ENCODE data around the gene FRMD4A. TPM values are rescaled to one million over a fixed set of nuclear protein-coding genes. Genes with fewer than 3 reads are reported as not detected.

Gene FRMD4A
- polyA plus RNA-seq, 1 donor (not counting 4 experiments of a cell fraction or from before 2014, with no cell fraction given) = 12.9 TPM

GRCh38 chr10:13649844-13650520 lies 680.7 kb downstream of the FRMD4A start:
- Histone ChIP-seq H3K4me2 (ENCODE audit: control insufficient read depth, extremely low read depth, insufficient read depth, low read depth, low read length) (no peak overlapping the region), H4K20me1 (ENCODE audit: control insufficient read depth, extremely low read depth, insufficient read depth, low read length) (no peaks in the 10 kb centered on the region), H3K27ac (ENCODE audit: control insufficient read depth, insufficient read depth, low read length) (no peak overlapping the region), H2AFZ (ENCODE audit: control insufficient read depth, low read length) (no peak overlapping the region), H3K36me3 (ENCODE audit: control insufficient read depth in 2 of 2, extremely low read depth in 1 of 2, insufficient read depth in 2 of 2, low read length in 2 of 2) (peaks cover 24 to 38% of the 10 kb centered on the region in 2 experiments), H3K27me3 (ENCODE audit: control insufficient read depth, extremely low read depth, insufficient read depth, low read length) (no peaks in the 10 kb centered on the region), H3K9me3 (ENCODE audit: control insufficient read depth, low read depth, low read length) (no peaks in the 10 kb centered on the region), H3K9ac (ENCODE audit: control insufficient read depth, extremely low read depth, insufficient read depth, low read length) (no peak overlapping the region), H3K4me1 (ENCODE audit: control insufficient read depth, extremely low read depth, insufficient read depth, low read length) (peaks cover 10% of the 10 kb centered on the region), H3K9me1 (ENCODE audit: control insufficient read depth, extremely low read depth, insufficient read depth, low read length) (no peaks in the 10 kb centered on the region), H3K79me2 (ENCODE audit: control insufficient read depth, insufficient read depth, low read length) (no peaks in the 10 kb centered on the region), H3K4me3 (ENCODE audit: control insufficient read depth in 2 of 3, extremely low read depth in 1 of 3, insufficient read depth in 2 of 3, low read depth in 1 of 3, low read length in 3 of 3) (no peak overlapping the region)
- FAIRE-seq (no peak), DNase-seq (ENCODE audit: low read depth, low spot score) (no peak)
- dilution Hi-C loops (cut with MboI; ENCODE audit: extremely low pct_ligation_motif_present, low sequenced_read_pairs) = no loop called here
- TF ChIP-seq EZH2 (IDR thresholded peaks at IDR 0.05; ENCODE audit: low read length) (no peak), CTCF (optimal IDR thresholded peaks at IDR 0.05 in 1 of 3, IDR thresholded peaks at IDR 0.05 in 1 of 3, conservative IDR thresholded peaks at IDR 0.05 in 1 of 3; ENCODE audit: extremely low read depth in 1 of 3, insufficient read depth in 2 of 3, low read length in 3 of 3) (peak in 1 of 3 experiments; percentile 48)

- FAIRE-seq = no peak
- TF ChIP-seq EZH2 (IDR thresholded peaks at IDR 0.05; ENCODE audit: low read length) (no peak), CTCF (optimal IDR thresholded peaks at IDR 0.05 in 1 of 3, IDR thresholded peaks at IDR 0.05 in 1 of 3, conservative IDR thresholded peaks at IDR 0.05 in 1 of 3; ENCODE audit: extremely low read depth in 1 of 3, insufficient read depth in 2 of 3, low read length in 3 of 3) (no peak)
- H3K4me2 ChIP-seq (ENCODE audit: control insufficient read depth, extremely low read depth, insufficient read depth, low read depth, low read length) = no peak overlapping the region
- no peaks in the 10 kb centered on the region for H4K20me1 ChIP-seq (ENCODE audit: control insufficient read depth, extremely low read depth, insufficient read depth, low read length)
- dilution Hi-C loops (cut with MboI; ENCODE audit: extremely low pct_ligation_motif_present, low sequenced_read_pairs) = no loop called here
- no peak for DNase-seq (ENCODE audit: low read depth, low spot score)
- H3K9me1 ChIP-seq (ENCODE audit: control insufficient read depth, extremely low read depth, insufficient read depth, low read length) = no peaks in the 10 kb centered on the region
- no peak overlapping the region for H2AFZ ChIP-seq (ENCODE audit: control insufficient read depth, low read length)
- H3K27me3 ChIP-seq (ENCODE audit: control insufficient read depth, extremely low read depth, insufficient read depth, low read length) = no peaks in the 10 kb centered on the region
- peaks cover 16 to 26% of the 10 kb centered on the region in 2 experiments for H3K36me3 ChIP-seq (ENCODE audit: control insufficient read depth in 2 of 2, extremely low read depth in 1 of 2, insufficient read depth in 2 of 2, low read length in 2 of 2)
- H3K4me1 ChIP-seq (ENCODE audit: control insufficient read depth, extremely low read depth, insufficient read depth, low read length) = peaks cover 10% of the 10 kb centered on the region
- H3K79me2 ChIP-seq (ENCODE audit: control insufficient read depth, insufficient read depth, low read length) = no peaks in the 10 kb centered on the region
- H3K9me3 ChIP-seq (ENCODE audit: control insufficient read depth, low read depth, low read length) = no peaks in the 10 kb centered on the region
- no peak overlapping the region for H3K9ac ChIP-seq (ENCODE audit: control insufficient read depth, extremely low read depth, insufficient read depth, low read length)
- no peak overlapping the region for H3K4me3 ChIP-seq (ENCODE audit: control insufficient read depth in 2 of 3, extremely low read depth in 1 of 3, insufficient read depth in 2 of 3, low read depth in 1 of 3, low read length in 3 of 3)
- H3K27ac ChIP-seq (ENCODE audit: control insufficient read depth, insufficient read depth, low read length) = no peak overlapping the region
Observed at GRCh38 chr10:13648425-13648824, 682.3 kb downstream of the FRMD4A start.
